Cardiac septum (tissue), 1 donor: ENCODE measurements around the gene GRM4. TPM values are rescaled to one million over a fixed set of nuclear protein-coding genes. Genes with fewer than 3 reads are reported as not detected.

Experiments used
- DNase-seq: peaks from one replicate; pipeline ENCODE4 v3.0.0-alpha.2; 2020; ENCODE audit warnings: low spot score
- intact Hi-C: fragments of 100-400 bp; cut with DNase I; formaldehyde crosslinking; loops from one replicate; pipeline ENCODE4 v1.14.0; 2022
- microRNA-seq: library from miRNA; unstranded; fragments of <30 nt; microRNA quantifications from one replicate; pipeline ENCODE4 v1.2.0, GENCODE V29; 2020
- total RNA-seq: library from RNA; stranded (reverse); fragmentation: NEBNext Ultra II Directional; extraction: Animal tissue kit (Norgen Biotek cat#: 25700); gene quantifications from one replicate; pipeline ENCODE4 v1.2.1, GENCODE V29; 2021
- donor health status: DM: no; HTN: no; CAD: no.

GRM4 gene
- total RNA-seq, 1 donor from 2014 or later: not detected

DNA sequence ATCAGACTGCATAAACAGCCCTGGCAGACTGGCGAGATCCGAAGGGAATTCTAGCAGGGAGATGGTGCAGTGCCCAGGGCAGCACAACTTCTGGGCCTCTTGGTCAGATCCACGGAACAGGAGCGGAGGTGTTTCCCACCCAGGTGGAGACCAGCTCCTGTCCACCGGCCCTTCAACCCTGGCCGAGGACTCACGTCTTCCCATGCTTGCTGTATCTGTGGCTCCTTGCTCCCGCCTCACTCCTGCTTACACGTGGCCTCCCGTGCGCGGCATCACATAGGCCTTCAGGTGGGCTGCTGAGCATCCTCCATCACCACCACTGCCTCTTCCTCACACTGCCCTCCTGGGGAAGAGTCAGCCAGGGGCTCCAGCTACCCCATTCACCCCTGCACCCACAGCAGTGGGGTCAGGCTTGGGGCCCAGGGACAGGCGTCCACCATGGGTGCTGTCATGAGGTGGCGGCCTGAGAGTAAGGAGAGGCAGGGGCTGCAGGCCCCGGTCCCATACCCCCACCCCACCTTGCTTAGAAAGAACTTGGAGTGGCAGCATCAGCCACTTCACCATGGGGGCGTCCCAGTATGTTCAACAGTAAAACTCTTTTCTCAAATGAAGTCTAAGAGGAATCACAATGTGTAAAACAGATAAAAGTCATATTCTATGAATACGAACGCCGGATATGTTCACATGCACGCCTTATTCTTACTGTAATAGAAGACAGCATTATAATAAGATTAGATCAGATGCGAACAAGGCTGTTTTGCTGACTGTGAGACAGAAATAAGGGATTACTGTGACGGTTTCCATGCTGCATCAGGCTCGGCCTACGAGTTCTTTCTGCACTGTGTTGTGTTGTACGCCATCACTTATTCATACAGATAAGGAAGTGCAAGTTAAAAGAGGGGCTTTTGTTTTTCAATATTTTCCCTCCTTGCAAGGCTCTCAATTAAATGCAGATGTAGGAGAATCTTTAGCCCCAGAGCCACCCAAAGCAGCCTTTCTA is 165.4 kb downstream of the GRM4 start:
- peak; percentile 44 for DNase-seq
- intact Hi-C loops: no loop called here

DNA sequence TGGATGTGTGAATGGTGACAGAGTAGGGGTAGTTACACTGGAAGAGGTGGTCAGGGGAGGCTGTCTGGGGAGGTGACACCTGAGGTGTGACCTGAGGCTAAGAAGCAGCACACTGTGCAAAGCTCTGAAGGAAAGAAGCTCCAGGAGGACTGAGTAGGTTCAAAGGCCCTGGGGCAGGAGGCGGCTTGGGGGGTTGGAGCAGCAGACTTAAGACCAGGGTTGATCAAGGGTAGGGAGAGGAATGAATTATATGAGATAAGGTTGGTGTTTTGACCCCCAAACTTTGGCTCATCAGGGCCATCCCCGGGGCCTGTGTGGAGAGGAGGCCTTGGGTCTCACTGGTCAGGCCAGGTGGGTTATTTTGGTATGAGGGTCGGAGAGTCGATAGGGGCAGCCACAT is 166.1 kb downstream of the GRM4 start:
- DNase-seq: no peak
- intact Hi-C loops: no loop called here

DNA sequence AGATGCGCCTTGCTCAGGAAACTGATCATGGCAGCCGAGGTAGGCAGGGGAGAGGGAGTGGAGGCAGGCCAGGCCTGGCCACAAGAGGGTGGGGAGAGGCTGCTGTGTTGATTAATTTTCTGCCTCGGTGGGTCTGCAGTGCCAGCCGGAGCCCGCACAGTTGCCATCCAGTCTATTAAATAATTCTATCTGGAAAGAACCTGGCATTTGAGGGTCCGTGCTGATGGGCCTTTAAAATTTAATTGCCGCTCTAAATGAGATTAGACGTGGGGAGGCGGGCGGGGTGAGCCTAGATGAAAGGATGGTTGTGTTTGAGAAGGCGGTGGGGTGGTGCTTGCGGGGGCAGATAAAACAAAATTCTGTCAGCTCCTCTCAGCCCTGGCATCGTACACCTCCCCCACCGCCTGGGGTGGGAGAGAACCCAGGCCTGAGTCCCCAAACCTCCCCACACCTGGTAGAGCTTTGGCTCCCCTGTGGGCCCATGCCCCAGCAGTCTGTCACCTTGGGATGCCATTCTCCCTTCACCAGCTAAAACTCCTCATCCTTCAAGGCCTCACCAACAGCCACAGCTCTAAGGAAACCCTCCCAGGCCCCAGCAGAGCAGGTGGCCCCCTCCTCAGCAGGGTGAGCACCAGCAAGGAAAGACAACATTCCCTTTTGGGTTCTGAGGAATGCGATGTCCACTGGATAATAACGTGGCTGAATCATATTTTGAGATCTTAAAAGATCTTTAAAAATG is 167.3 kb downstream of the GRM4 start:
- DNase-seq: peak; percentile 47
- intact Hi-C loops: no loop called here

DNA sequence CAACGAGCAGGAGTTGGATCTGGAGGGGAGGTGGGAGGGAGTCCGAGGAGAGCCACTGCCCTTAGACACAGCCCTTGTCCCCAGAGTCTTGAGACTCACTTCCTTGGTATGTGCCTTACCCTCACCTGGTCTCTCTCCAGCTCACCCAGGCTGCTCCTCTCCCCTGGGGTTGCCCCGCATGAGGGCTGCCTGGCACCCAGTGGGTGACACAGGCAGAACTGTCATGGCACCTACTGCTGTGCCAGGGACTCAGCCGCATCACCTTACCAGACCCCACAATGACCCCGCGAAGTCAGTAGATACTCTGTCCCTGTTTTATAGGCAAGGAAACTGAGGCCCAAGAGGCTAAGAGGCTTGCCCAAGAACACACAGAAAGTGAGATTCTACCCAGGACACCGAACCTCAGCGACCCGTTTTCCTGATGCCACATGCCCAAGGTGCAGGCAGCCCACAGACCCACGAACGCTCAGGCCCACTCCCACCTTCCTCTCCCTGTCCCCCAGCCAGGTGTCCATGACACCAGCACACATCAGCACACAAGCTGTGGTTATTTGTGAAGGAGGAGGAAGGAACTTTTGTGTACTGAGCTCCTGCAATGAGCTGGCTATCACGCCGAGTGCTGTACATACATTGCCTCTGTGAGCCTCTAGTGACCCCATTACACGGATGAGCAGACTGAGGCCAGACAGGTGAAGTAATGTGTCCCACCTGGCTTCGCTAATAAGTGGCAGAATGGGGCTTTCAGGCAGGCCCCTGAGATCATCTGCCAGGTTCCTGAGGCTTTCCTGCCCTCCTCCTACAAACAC is 168.1 kb downstream of the GRM4 start:
- peak; percentile 46 for DNase-seq
- intact Hi-C loops: no loop called here

DNA sequence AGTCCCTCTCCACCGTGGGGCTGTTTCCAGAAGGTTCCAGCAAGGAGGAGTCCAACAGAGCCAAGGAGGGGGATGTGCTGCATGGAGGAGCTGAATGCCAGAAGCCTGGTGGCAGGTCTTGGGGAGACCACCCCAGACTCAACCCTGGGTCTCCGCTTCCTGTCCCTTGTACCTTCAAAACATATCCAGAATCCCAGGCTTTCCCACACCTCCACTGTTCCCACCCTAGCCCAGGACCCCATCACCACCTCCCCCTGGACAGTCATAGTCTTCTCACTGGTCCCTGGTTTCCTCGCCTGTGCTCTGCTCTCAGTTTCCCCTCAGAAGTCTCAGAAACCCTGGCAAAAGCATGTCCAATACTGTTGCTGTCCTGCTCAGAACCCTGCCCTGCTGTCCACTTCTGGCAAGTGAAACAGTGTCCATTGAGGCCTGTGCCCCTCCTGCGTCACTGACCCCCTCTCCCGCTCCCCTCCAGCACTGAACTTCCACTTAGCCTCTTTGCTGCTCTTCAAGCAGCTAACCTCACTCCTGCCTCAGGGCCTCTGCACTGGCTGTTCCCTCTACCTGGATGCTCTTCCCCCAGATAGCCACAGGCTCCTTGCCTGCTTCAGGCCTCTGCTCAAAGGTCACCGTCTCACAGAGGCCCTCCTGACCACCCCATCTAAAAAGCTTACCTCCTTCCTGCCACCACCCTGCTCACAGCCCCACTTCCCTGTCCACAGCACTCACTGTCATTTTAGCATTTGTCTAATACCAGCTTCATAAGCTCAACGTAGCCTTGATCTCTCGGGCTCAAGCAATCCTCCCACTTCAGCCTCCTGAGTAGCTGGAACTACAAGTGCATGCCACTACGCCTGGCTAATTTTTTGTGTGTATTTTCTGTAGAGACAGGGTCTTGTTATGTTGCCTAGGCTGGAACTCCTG is 169.2 kb downstream of the GRM4 start:
- intact Hi-C loops: no loop called here
- peak; percentile 72 for DNase-seq

DNA sequence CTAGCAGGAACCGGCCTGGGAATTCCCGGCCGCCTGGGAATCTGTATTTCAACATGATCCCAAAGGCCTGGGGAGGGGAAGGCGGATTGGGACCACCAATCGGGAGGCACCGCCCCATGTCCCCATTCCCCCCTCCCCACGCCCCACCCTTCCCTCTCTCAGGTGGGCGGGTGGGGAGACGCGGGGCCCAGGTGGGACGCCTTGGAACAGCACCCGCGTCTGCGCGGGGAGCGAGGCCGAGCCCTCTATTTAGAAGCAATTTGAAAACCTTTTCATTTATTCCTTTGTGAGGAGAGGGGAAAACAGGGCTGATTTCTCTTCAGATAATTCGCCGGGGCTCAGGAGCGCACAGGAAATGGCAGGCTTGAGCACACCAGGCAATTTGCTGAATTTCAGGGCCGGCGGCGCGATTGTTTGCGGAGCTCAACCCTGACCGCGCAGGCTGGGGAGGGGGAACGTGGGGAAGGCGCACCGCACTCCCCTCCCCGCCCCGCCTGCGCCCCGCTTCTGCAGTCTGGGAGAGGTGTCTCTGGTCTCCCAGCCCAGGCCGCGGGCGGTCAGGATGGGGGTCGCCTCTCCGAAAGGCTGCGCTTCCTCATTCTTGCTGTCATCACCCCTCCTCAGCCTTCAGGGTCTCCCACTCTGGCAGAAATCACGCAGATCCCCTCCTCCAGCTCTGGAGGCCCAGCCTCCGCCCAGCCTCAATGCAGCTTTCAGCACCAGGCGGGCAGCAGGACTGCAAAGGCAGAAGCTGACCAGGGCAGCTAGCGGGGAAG is 170.0 kb downstream of the GRM4 start:
- intact Hi-C loops: no loop called here

DNA sequence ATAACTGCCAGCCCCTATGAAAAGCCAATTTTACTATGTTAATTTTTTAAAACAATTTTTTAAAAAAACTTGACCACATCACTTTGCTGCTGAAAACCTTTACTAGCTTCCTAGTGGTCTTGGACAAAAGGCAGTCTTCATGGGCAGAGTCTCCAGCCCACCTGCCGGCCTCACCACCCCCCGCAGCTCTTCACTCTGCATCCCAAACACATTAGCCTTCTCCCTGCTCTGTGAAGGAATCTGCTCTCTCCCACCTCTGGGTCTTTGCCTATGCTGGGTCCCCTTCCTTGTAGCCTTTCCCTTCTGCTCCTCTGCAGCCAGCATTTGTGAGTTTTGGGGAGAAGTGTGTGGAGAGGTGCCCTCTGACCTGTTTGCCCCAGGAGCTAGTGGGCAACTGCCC is 171.4 kb downstream of the GRM4 start:
- intact Hi-C loops: no loop called here
- DNase-seq: no peak

More for the DNA sequence above, 170.0 kb downstream of the GRM4 start:
- peak; percentile 44 for DNase-seq

DNA sequence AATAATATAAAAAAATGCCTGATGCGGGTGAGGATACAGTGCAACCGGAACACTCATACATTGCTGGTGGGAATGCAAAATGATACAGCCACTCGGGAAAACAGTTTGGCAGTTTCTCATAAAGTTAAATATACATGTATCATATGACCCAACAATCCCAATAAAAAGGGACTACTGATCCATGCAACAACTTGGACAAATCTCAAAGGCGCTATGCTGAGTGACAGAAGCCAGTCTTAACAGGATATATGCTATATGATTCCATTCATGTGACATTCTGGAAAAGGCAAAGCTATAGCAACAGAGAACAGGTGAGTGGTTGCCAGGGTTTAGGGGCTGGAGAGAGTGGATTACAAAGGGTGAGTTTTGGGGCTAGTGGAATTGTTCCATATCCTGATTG is 171.9 kb downstream of the GRM4 start:
- DNase-seq: no peak
- intact Hi-C loops: no loop called here

DNA sequence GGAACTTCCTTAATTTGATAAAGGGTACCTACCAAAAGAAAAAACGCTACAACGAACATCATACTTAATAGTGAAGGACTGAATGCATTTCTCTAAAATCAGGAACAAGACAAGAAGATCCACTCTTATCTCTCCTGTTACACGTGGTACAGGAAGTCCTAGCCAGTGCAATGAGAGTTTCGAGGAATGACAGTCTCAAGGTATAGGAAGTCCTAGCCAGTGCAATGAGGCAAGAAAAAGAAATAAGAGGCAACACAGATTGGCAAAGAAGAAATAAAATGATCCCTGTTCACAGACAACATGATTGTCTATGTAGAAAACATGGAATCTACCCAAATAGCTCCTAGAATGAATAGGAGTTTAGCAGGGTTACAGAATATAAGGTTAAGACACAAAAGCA is 174.3 kb downstream of the GRM4 start:
- DNase-seq: no peak
- intact Hi-C loops: no loop called here

Small RNA genes within 50 kb of the gene (microRNA-seq; reads per million reads assigned to microRNA genes)
- gene MIR1275: not detected

Other genes starting within 250 kb of the GRM4 start
- gene HMGA1, start 90.8 kb upstream of the GRM4 start, total RNA-seq: 36.4 TPM
- gene SMIM29, start 102.9 kb upstream of the GRM4 start, total RNA-seq: 27.1 TPM
- 38.2 TPM for gene NUDT3, start 246.6 kb upstream of the GRM4 start, total RNA-seq